ENCODE measurements around the gene PXN.

The PXN gene

GRCh38 chr12:120265473-120266179 is at the start of gene PXN:
TSS of gene PXN (minus strand) at chr12:120265730. CDS start at chr12:120265629, 101 bp downstream.
- peak within 1 kb of the TSS; percentile 84 for H3K27ac ChIP-seq
- TF ChIP-seq CTCF (conservative IDR thresholded peaks at IDR 0.05), result peak; percentile 98

GRCh38 chr12:120314220-120314619 is 48.7 kb upstream of the PXN start:
- peak; percentile 53; the same call in 1 of the 2 replicates for TF ChIP-seq CTCF (conservative IDR thresholded peaks at IDR 0.05)
- H3K27ac ChIP-seq, result no peak overlapping the region

- peak; percentile 97 for TF ChIP-seq CTCF (conservative IDR thresholded peaks at IDR 0.05)
- peak within 1 kb of the TSS; percentile 77 for H3K27ac ChIP-seq
These were observed 36.7 kb upstream of the PXN start, which contains the start of gene SIRT4 for GRCh38 chr12:120301962-120302815. TSS of gene SIRT4 (plus strand) at chr12:120302321. CDS start at chr12:120303562, 1,241 bp downstream.

- H3K27ac ChIP-seq, result peak within 1 kb of the TSS; percentile 100
- TF ChIP-seq CTCF (conservative IDR thresholded peaks at IDR 0.05), result no peak
These were observed 27.4 kb upstream of the PXN start, which contains the start of gene RNU4-1 for GRCh38 chr12:120292661-120293531. TSS of gene RNU4-1 (minus strand) at chr12:120293237.

GRCh38 chr12:120292411-120292660 is 26.8 kb upstream of the PXN start:
- H3K27ac ChIP-seq, result peak overlapping the region; percentile 100
- no peak for TF ChIP-seq CTCF (conservative IDR thresholded peaks at IDR 0.05)

- peak overlapping the region; percentile 100 for H3K27ac ChIP-seq
- TF ChIP-seq CTCF (conservative IDR thresholded peaks at IDR 0.05), result no peak
These were observed 25.2 kb upstream of the PXN start for GRCh38 chr12:120290609-120291305.
